ENCODE results near the gene STRN3. TPM values are rescaled to one million over a fixed set of nuclear protein-coding genes. Genes with fewer than 3 reads are reported as not detected.

STRN3 gene
- total and polyA plus RNA-seq, 2 experiments from 2014 or later, result 25.6 to 44.2 TPM

GRCh38 chr14:30914812-30915211, 111.4 kb downstream of the STRN3 start:
- H3K79me2 ChIP-seq (ENCODE audit: insufficient read depth), result peaks cover 9% of the 10 kb centered on the region
- TF ChIP-seq EZH2phosphoT487 (IDR thresholded peaks at IDR 0.05; ENCODE audit: insufficient read depth, low read depth), result no peak
- no peak for TF ChIP-seq EZH2 (IDR thresholded peaks at IDR 0.05; ENCODE audit: insufficient read depth, poor library complexity, severe bottlenecking)
- no peak overlapping the region for H3K9ac ChIP-seq
- H3K4me1 ChIP-seq (ENCODE audit: insufficient read depth), result no peaks in the 10 kb centered on the region
- in situ Hi-C loops (cut with MboI), result no loop called here
- H3K9me2 ChIP-seq (ENCODE audit: insufficient read depth), result no peaks in the 10 kb centered on the region
- no peak overlapping the region for H2AFZ ChIP-seq
- no peak overlapping the region for H3K27ac ChIP-seq
- WGBS, 2 experiments (ENCODE audit: low coverage in 1 of 2, low lambda C conversion rate in 2 of 2, missing lambda C conversion rate in 2 of 2), result 100% methylated on average over 1 of the region's 1 CpG
- H3K4me2 ChIP-seq (ENCODE audit: unreplicated experiment), result no peak overlapping the region
- no peaks in the 10 kb centered on the region for H4K20me1 ChIP-seq (ENCODE audit: insufficient read depth)
- H3F3A ChIP-seq (ENCODE audit: insufficient read depth), result 0 out of 2 replicates have a peak, but pooled peaks cover 5% of the 10 kb centered on the region
- H3K4me3 ChIP-seq, result no peak overlapping the region
- DNase-seq, result no peak
- H3K27me3 ChIP-seq (replicated peaks; ENCODE audit: insufficient read depth), result no peaks in the 10 kb centered on the region
- H3K9me3 ChIP-seq (ENCODE audit: low read depth), result no peaks in the 10 kb centered on the region
- H3K36me3 ChIP-seq (ENCODE audit: low read depth), result peaks cover 18% of the 10 kb centered on the region

GRCh38 chr14:30908826-30909225, 117.4 kb downstream of the STRN3 start:
- WGBS, 2 experiments (ENCODE audit: low coverage in 1 of 2, low lambda C conversion rate in 2 of 2, missing lambda C conversion rate in 2 of 2), result 74 to 76% methylated on average over 2 of the region's 2 CpGs
- Histone ChIP-seq H3K4me1 (ENCODE audit: insufficient read depth) (0 out of 2 replicates have a peak, but pooled peaks cover 4% of the 10 kb centered on the region), H2AFZ (no peak overlapping the region), H4K20me1 (ENCODE audit: insufficient read depth) (no peaks in the 10 kb centered on the region), H3K9me3 (ENCODE audit: low read depth) (no peaks in the 10 kb centered on the region), H3K36me3 (ENCODE audit: low read depth) (peaks cover 23% of the 10 kb centered on the region), H3K27ac (no peak overlapping the region), H3K4me2 (ENCODE audit: unreplicated experiment) (no peak overlapping the region), H3F3A (ENCODE audit: insufficient read depth) (peaks cover 23% of the 10 kb centered on the region; the same call in 1 of the 2 replicates), H3K9ac (no peak overlapping the region), H3K79me2 (ENCODE audit: insufficient read depth) (no peaks in the 10 kb centered on the region; the same call in 1 of the 2 replicates), H3K4me3 (no peak overlapping the region), H3K27me3 (replicated peaks; ENCODE audit: insufficient read depth) (no peaks in the 10 kb centered on the region), H3K9me2 (ENCODE audit: insufficient read depth) (no peaks in the 10 kb centered on the region)
- DNase-seq, result no peak
- TF ChIP-seq EZH2 (IDR thresholded peaks at IDR 0.05; ENCODE audit: insufficient read depth, poor library complexity, severe bottlenecking) (no peak), EZH2phosphoT487 (IDR thresholded peaks at IDR 0.05; ENCODE audit: insufficient read depth, low read depth) (no peak)
- in situ Hi-C loops (cut with MboI), result no loop called here

GRCh38 chr14:30907659-30908057, 118.5 kb downstream of the STRN3 start:
- 0 out of 2 replicates have a peak, but pooled peaks cover 4% of the 10 kb centered on the region for H3K4me1 ChIP-seq (ENCODE audit: insufficient read depth)
- H3K27ac ChIP-seq, result no peak overlapping the region
- no peak overlapping the region for H3K4me2 ChIP-seq (ENCODE audit: unreplicated experiment)
- TF ChIP-seq EZH2phosphoT487 (IDR thresholded peaks at IDR 0.05; ENCODE audit: insufficient read depth, low read depth) (no peak), EZH2 (IDR thresholded peaks at IDR 0.05; ENCODE audit: insufficient read depth, poor library complexity, severe bottlenecking) (no peak)
- H3K4me3 ChIP-seq, result no peak overlapping the region
- DNase-seq, result no peak
- H3K9me3 ChIP-seq (ENCODE audit: low read depth), result no peaks in the 10 kb centered on the region
- in situ Hi-C loops (cut with MboI), result no loop called here
- no peaks in the 10 kb centered on the region for H3K9me2 ChIP-seq (ENCODE audit: insufficient read depth)
- peaks cover 23% of the 10 kb centered on the region for H3K36me3 ChIP-seq (ENCODE audit: low read depth)
- H3K79me2 ChIP-seq (ENCODE audit: insufficient read depth), result no peaks in the 10 kb centered on the region; the same call in 1 of the 2 replicates
- no peaks in the 10 kb centered on the region for H4K20me1 ChIP-seq (ENCODE audit: insufficient read depth)
- no peaks in the 10 kb centered on the region for H3K27me3 ChIP-seq (replicated peaks; ENCODE audit: insufficient read depth)
- 94 to 100% methylated on average over 1 of the region's 1 CpG for WGBS, 2 experiments (ENCODE audit: low coverage in 1 of 2, low lambda C conversion rate in 2 of 2, missing lambda C conversion rate in 2 of 2)
- H3F3A ChIP-seq (ENCODE audit: insufficient read depth), result peaks cover 23% of the 10 kb centered on the region; the same call in 1 of the 2 replicates
- no peak overlapping the region for H3K9ac ChIP-seq
- no peak overlapping the region for H2AFZ ChIP-seq

GRCh38 chr14:30906752-30907658, 119.2 kb downstream of the STRN3 start:
- no peaks in the 10 kb centered on the region for H3K9me3 ChIP-seq (ENCODE audit: low read depth)
- no peak overlapping the region for H3K9ac ChIP-seq
- peaks cover 23% of the 10 kb centered on the region; the same call in 1 of the 2 replicates for H3K36me3 ChIP-seq (ENCODE audit: low read depth)
- H2AFZ ChIP-seq, result no peak overlapping the region
- H3K4me2 ChIP-seq (ENCODE audit: unreplicated experiment), result no peak overlapping the region
- H3F3A ChIP-seq (ENCODE audit: insufficient read depth), result peaks cover 23% of the 10 kb centered on the region; the same call in 1 of the 2 replicates
- H3K4me1 ChIP-seq (ENCODE audit: insufficient read depth), result 0 out of 2 replicates have a peak, but pooled peaks cover 4% of the 10 kb centered on the region
- H3K9me2 ChIP-seq (ENCODE audit: insufficient read depth), result no peaks in the 10 kb centered on the region
- H3K79me2 ChIP-seq (ENCODE audit: insufficient read depth), result no peaks in the 10 kb centered on the region; the same call in 1 of the 2 replicates
- peak; percentile 37 for DNase-seq
- no peak overlapping the region for H3K27ac ChIP-seq
- H3K27me3 ChIP-seq (replicated peaks; ENCODE audit: insufficient read depth), result no peaks in the 10 kb centered on the region
- H4K20me1 ChIP-seq (ENCODE audit: insufficient read depth), result no peaks in the 10 kb centered on the region
- TF ChIP-seq EZH2phosphoT487 (IDR thresholded peaks at IDR 0.05; ENCODE audit: insufficient read depth, low read depth), result no peak
- in situ Hi-C loops (cut with MboI), result no loop called here
- no peak overlapping the region for H3K4me3 ChIP-seq

All from GM23248 (cell line).